Astrocyte (in vitro differentiated cells and primary cell): ENCODE data around the gene C1QB.

Experiments
- CTCF ChIP-seq: IDR thresholded peaks from 2 replicates; pipeline ENCODE4 v1.5.1; 2011; ENCODE audit warnings: low read depth, mild to moderate bottlenecking, inconsistent platforms, low read length, moderate library complexity; ENCODE audit not compliant: insufficient read depth
- EZH2 ChIP-seq: IDR thresholded peaks from 2 replicates; pipeline ENCODE4 v1.6.1; 2012; ENCODE audit warnings: mild to moderate bottlenecking, low read length, inconsistent platforms; ENCODE audit not compliant: insufficient read depth

GRCh38 chr1:22638476-22639234 lies 14.4 kb upstream of the C1QB start:
- TF ChIP-seq CTCF (no peak), EZH2 (no peak)
